Iris pigment epithelial cell (primary cell): ENCODE measurements around the gene KCNQ1.
"Not testable (repeated sequence)": the region's sequence is repeated elsewhere in the genome, so short reads cannot be mapped to it uniquely, and the experiment has no call there.

ENCODE experiments used
- DNase-seq: peaks from one replicate; pipeline ENCODE4 v3.0.0-alpha.2; 2011; ENCODE audit warnings: low read depth

The KCNQ1 gene

DNA sequence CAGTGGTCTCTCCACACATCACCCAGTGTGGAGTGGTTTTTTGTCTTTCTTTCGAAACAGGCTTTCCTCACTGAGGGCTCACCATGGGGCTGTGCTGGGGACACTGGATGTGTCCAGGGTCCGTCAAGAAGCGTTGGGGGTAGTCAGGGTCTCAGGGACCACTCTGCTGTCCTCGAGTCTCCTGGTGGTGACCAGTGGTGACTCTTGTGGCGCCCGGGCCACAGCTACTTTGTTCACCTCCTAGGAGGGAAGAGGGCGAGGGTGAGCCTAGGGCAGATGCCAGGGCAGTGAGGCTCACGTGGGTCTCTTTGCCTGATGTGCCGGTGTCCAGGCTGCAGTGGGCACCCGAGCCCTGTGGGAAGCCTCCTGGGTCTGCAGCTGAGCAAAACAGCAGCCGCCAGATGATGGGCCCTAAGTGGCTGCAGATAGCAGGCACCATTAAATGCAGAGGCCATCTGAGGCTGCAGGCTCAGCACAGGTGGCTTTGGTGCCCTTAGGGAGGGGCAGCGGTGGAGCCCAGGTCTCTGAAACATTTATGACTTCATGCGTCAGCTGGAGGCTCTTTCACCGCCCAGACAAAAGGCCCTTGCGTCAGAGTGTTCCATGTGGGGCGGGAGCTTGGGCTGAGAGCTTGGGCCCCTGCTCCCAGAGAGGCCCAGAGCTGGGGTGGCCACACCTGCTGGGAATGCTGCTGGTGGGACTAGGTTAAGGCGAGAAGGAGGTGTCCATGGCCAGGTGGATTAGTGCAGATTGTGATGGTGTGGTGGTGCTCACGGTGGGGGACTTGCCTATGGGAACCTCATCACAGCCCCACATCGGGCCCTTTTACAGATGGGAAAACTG, 29.5 kb downstream of the KCNQ1 start:
- no peak for DNase-seq

DNA sequence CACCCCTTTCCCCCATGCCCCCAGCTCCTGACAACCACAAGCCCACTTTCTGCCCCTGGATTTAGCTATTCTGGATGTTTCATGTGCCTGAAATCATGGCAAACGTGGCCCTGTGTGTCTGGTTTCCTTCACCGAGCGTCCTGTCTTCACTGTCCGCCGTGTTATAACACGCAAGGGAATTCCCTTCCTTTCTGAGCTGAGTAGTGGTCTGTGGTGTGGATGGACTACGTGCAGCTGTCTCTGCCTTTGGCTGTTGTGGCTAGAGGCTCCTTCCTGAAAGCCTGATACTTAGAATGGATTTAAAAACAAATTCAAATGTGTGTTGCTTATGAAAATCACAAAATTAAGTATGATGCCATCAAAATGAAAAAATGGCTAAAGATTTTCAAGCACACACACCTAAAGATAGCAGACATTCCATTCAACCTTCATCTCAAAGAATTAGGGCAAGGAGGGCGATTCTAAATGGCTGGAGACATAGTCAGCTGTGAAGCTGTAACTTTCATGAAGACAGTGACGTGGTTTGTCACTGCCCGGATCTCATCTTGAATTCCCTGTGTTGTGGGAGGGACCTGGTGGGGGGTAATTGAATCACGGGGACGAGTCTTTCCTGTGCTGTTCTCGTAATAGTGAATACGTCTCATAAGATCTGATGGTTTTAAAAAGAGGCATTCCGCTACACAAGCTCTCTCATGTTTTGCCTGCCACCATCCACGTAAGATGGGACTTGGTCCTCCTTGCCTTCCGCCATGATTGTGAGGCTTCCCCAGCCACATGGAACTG, 30.5 kb downstream of the KCNQ1 start:
- DNase-seq: no peak

DNA sequence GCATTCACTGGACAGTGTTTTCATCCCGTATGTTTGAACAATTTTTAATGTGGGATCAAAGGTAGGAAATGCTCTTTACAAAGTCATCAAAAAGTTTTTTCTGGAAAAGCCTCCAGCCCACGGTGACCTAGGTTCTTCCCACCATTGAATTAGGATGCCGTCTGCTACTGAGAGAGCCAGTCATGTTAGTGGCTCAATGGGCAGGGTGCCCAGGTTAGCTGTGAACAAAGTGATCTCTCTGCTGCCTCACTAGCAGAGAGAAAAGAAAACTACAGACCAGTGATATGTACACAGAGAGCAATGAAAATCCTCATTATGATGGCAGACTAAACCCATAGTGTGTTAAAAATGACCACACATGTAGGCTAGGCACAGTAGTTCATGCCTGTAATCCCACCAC, 32.4 kb downstream of the KCNQ1 start:
- no peak for DNase-seq

DNA sequence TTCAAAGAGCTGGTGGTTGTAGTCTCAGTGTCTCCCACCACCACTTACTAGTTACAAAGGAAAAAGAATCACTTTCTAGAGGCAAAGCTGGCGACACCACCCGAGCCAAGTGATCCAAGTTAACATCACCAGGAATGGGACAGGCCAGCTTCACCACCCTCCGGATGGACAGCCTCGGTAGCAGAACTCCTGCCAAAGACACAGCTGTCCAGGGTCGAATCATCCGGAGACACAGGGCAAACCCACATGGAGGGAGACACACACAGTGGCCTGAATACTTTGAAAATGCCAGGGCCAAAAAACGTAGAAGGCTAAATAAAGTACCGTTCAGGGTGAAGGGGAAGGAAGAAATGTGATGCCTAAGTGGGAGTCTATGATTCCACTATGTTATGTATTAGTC, 33.1 kb downstream of the KCNQ1 start:
- DNase-seq: no peak

DNA sequence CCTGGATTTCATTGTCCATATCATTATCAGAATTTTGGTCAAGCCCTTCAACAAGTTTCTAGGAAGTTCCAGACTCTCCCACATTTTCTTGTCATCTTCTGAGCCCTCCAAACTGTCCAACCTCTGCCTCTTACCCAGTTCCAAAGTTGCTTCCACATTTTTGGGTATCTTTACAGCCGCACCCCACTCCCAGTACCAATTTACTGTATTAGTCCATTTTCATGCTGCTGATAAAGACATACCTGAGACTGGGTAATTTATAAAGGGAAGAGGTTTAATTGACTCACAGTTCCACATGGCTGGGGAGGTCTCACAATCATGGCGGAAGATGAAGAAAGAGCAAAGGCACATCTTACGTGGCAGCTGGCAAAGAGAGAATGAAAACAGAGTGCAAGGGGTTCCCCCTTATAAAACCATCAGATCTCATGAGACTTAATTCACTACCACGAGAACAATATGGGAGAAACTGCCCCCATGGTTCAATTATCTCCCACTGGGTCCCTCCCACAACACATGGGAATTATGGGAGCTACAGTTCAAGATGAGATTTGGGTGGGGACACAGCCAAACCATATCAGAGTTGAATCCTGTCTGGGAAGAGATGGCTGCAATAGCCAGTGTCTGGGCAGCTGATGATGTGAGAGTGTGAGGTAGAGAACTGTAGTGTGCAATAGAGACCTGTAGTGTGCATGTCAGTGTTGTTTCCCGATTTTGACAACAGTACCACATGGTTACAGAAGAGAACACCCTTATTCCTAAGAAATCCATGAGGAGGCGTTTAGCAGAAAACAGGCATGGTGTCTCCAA, 35.5 kb downstream of the KCNQ1 start:
- DNase-seq: not testable (repeated sequence)

DNA sequence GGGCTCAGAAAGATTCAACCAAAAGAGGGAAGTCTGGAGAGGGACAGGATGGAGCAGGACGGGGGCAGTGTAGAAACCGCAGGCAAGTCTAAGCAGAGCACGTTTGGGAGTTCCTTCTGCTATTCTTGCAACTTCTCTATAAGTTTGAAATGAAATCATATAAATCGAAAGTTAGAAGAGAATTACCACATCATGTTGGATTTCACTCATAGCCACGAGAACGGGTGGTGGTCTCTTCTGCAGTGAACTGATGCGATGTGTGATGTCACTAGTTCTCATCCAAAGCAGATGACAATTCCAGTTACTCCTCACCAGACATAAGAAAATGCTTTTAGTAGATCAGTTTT, 36.0 kb downstream of the KCNQ1 start:
- no peak for DNase-seq

DNA sequence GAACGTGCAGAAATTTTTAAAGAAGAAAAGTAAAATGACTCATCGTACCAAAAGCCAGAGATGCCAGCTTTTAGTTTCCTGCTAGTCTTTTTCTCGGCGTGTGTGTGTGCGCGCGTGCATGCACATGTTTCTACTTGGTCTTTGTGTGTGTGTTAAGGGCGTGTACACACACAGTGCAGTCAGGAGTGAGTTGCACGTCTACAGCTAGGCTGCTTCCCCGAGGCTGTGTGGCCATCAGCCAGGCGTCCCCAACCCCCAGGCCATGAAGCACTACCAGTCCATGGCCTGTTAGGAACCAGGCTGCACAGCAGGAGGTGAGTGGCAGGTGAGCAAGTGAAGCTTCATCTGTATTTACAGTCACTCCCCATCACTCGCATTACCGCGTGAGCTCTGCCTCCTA, 36.4 kb downstream of the KCNQ1 start:
- DNase-seq: no peak

DNA sequence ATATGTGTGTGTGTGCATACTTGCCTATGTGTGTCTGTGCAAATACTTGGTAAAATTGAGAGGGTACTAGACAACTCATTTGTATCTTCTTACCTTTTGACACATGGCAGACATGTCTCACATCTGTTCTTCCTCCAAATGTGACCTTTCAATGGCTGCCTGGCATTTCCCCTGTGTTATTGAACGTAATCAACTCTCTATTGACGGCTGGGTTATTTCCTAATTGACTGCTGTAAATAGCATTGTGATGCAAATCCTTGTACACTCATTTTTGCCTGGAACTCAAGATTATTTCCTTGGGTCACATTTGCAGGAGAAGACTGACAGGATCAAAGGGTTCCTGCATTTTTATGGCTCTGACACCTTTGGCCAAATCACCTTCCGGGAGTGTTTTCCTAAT, 37.4 kb downstream of the KCNQ1 start:
- DNase-seq: no peak

DNA sequence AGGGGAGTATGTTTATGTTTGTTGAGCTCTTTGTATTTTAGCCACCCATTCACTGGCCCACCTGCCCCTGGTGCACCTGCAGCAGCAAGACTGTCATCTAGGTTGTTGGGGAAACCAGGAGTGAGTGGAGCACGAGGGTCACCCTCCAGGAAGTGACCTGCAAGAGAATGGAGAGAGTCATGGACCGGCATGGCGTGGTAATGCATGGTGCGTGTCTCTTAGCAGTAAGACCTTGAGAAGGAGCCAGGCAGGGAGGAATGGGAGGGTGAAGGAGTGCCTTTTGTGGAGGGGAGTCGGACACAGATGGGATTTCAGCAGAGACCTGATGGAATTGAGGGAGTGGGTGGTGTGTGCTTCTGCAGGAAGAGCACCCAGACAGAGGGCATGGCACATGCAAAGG, 37.9 kb downstream of the KCNQ1 start:
- no peak for DNase-seq

DNA sequence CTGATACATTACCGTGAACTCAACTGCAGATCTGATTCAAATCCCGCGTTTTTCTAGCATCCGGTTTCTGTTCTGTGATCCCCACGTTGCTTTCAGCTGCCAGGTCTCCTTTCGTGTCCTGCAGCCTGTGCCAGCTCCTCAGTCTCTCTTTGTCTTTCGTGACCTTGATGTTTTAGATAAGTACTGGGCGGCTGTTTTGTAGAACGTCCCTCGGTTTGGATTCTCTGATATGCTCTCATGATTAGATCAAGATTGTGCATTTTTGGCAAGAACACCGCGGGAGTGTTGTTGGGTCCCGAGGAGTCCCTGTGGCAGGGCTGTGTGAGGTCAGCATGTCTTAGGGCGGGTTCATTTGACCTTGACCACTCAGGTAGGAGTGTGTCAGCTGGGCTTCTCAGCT, 38.6 kb downstream of the KCNQ1 start:
- DNase-seq: no peak

DNA sequence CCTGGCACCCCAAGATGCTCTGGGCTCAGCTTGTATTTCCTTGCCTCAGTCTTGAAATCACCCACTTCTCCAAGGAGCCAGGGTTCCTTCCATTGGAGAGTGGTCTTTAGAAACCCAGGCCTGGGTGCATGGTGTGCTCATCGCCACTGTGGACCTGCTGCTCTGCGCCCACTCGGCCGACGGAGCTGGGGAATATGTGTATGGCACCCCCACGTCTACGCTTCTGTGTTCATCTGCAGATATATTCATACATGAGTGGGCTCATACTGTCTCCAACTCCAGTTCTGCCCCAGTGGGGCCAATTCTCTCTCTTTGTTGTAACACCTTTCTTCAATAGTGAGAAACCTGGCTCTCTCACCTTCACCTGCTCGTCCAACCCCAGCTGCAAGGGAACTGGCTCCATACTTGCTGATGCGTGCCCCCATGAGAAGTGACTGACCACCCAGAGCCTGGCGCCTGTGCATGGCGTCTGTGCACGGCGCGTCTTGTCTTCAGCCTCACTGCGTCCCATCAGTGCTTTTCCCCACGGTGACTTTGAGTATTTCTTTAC, 39.8 kb downstream of the KCNQ1 start:
- DNase-seq: no peak

DNA sequence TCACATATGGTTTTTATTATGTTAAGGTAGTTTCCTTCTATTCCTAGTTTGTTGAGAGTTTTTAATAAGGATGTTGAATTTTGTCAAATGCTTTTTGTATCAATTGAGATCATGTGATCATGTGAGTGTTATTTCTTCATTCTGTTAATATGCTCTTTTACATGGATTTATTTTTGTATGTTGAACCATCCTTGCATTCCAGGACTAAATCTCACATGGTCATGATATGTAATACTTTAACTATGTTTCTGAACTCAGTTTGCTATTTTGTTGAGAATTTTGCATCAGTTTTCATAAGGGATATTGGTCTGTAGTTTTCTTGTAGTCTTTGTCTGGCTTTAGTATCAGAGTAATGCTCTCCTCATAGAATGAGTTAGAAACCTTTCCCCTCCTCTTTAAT, 43.2 kb downstream of the KCNQ1 start:
- no peak for DNase-seq

DNA sequence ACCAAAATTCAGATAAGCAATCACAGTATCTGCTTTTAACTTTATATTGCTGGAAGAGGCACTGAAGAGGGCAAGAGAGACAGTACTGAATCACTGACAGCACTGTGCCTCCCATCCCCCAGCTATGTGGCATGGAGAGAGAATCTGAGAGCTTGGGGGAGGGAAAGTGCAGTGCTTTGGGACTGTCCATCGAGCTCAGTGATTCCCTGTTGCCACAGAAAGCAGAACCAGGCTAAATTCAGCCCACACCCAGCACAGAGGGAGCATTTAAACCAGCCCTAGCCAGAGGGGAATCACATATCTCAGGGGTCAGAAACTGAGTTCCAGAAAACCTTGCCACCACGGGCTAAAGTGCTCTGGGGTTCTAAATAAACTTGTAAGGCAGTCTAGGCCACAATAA, 44.3 kb downstream of the KCNQ1 start:
- DNase-seq: no peak

DNA sequence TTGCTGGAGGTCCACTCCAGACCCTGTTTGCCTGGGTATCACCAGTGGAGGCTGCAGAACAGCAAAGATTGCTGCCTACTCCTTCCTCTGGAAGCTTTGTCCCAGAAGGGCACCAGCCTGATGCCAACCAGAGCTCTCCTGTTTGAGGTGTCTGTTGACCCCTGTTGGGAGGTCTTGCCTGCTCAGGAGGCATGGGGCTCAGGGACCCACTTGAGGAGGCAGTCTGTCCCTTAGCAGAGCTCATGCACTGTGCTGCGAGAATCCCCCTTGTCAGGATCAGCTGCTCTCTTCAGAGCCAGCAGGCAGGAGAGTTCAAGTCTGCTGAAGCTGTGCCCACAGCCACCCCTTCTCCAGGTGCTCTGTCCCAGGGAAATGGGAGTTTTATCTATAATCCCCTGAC, 53.1 kb downstream of the KCNQ1 start:
- not testable (repeated sequence) for DNase-seq

DNA sequence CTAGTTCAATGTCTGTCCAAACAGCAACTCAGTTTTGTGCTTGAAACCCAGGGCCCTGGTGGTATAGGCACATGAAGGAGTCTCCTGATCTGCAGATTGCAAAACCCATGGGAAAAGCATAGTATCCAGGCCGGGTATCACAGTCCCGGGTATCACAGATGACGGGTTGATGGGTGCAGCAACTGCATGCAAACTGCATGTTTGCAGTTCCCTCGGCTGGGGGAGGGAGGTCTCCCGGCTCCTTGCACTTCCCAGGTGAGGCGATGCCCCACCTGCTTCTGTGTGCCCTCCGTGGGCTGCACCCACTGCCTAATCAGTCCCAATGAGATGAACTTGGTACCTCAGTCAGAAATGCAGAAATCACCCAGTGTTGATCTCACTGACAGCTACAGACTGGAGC, 53.9 kb downstream of the KCNQ1 start:
- no peak for DNase-seq

DNA sequence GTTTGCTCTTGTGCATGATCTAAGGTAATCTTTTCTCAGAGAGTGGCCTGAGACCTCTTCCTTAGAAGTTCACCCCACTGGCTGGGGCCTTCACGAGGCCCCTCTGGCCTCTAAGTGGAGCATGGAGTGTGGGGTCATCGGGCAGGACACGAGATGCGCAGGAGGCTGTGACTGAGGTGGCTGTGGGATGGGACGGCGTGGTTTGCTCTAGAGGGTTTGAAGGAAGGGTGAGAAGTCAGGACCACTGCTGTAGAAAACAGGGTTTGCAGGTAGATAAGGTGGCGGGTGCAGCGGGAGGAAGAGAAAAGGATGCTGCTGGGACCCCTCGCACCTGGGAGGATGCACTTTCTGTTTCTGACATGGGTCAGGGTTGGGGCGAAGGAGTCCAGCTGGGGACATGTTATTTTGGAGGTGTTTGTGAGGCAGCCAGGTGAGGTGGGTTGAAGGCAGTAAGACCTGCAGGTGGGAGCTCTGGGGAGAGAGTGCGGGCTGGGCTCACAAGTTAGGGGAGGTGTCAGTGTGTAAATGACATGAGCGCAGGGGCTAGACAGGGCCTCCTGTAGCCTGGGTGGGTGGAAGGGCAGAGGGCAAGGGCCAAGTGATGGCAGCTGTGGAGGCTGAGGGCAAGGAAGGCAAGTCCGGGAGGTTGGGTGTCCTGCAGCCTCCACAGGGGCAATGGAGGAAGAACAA, 62.5 kb downstream of the KCNQ1 start:
- DNase-seq: no peak

DNA sequence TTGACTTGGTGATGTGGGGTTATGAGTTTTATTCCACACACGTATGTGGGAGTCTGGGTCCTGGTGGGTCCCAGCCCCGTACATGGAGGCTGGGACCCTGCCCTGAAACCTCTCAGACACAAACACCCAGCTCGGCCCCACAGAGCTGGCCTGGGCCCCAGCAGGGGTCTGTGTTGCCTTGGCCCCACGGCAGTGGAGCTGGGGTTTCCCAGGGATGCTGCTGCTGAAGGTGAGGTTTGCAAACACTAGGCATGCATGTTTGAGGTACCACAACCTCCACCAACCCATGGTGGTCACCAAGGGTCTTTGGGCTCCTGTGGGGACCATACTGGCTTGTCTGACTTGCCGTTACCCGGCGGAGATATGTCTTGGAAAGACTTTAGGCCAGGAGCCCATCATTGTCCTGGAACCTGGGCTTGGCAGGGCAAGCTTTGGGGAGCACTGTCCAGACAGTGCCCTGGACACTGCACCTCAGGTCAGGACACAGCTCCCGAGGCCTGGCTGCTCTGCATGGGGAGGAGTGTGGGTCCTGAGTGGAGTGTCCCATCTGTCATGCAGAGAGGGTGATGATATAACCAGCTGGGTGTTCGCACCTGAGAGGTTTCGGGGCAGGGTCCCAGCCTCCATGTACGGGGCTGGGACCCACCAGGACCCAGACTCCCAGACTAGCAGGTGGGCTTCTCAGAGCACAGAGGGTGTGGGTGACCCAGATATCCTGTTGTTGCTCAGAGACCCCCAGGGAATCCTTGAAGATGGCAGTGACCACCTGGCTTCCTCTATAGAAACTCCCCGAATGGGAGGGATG, 63.3 kb downstream of the KCNQ1 start:
- no peak for DNase-seq

DNA sequence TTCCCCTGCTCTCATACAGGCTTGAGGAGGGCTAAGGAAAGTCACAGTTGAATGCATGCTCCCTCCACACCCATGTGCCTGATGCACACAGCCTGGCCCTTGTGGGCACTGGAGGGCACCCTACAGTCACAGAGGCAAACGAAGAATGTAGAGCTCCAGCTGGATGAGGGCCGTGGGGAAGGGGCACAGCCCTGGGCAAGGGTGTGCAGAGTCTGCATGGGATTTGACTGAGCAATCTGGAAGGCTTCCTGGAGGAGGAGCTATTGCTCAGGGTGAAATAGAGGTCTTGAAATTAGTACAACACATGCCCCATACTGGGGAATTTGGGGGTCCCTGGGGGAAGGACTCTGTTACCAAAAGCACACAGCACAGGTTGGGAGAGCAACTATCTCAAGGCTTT, 64.0 kb downstream of the KCNQ1 start:
- DNase-seq: no peak

DNA sequence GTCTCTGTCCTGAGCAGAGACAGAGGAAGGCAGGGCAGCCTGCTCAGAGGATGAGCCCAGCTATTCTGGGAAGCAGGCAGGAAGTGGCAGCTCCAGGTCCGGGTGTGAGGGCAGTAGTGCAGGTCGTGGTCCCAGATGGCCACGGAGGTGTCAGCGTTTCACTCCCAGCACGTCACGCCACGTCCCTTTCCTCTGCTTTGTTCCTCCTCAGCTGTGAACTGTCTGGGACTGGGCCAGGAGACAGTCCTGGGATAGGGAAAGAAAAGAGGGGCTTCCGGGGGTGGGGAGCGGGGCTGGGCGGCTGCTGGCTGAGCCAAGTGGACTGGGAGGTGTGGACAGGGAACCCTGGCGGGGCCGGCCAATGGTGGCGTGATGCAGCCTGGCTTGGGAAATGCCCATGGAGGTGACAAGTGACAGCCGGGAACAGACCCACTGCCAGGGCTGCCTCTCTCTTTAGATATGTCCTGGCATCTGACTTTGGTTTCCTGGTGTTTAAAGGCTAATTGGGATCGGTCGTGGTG, 64.7 kb downstream of the KCNQ1 start:
- no peak for DNase-seq

DNA sequence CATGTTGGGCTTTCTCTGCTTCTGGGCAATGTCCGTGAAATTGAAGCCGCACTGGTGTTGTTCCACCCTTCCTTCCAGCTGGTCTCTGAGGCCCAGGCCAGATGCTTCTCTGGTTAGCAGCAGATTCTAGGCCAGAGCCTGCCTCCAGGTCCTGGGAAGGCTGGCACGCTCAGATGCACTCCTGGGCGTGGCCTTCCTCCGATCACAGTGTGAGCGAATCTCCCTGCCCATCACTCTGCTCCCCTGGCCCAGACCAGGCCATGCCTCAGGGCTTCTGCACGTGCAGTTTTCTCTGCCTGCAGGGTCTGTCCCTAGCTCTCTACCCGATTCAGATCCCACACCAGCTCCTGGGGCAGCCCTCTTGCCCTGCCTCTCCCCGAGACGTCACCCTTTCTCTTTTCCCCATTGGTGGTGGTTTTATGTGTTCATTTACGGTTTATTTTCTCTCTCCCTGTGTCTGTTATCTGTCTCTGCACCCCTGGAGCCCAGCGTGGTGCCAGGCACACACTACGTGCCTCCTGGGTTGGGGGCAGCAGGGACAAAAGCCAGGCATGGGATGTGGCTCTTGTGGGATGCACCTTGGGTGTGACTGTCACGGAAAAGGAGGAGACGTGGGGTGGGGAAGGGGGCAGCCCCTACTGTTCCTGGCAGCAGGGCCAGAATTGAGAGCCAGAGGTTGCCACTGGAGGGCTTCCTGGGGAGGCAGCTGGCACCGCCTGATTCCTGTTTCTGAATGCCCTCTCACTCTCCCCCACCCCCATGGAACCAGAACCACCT, 66.0 kb downstream of the KCNQ1 start:
- DNase-seq: no peak
